Activated naive CD4-positive, alpha-beta T cell treated with anti-CD3 and anti-CD28 coated beads, Interleukin-2, amount 10 ng/mL, durations not matched to agents 7 days and 5 days (primary cell): ENCODE measurements around the gene CR2.
"Not testable (repeated sequence)": the region's sequence is repeated elsewhere in the genome, so short reads cannot be mapped to it uniquely, and the experiment has no call there.

ENCODE experiments used
- CTCF ChIA-PET: fragments of 350-600 bp; sonication (Branson Sonifier 250); formaldehyde crosslinking; loops from one replicate; lab custom pipeline; 2021; ENCODE audit warnings: antibody characterized with exemption; lab: Charles Lee
- DNase-seq: peaks from one replicate; pipeline ENCODE4 v3.0.0-alpha.2; 2020
- H3K27ac Mint-ChIP-seq: one replicate; pipeline ENCODE4 v1.8.0; 2021; ENCODE audit warnings: mild to moderate bottlenecking, moderate library complexity, mixed read lengths
- H3K27me3 Mint-ChIP-seq: one replicate; pipeline ENCODE4 v1.8.0; 2021; ENCODE audit warnings: mild to moderate bottlenecking, mixed read lengths
- H3K36me3 Mint-ChIP-seq: one replicate; pipeline ENCODE4 v1.8.0; 2021; ENCODE audit warnings: mixed read lengths
- H3K4me1 Mint-ChIP-seq: one replicate; pipeline ENCODE4 v1.8.0; 2021; ENCODE audit warnings: mixed read lengths
- H3K4me3 Mint-ChIP-seq: one replicate; pipeline ENCODE4 v1.8.0; 2021; ENCODE audit warnings: mild to moderate bottlenecking, moderate library complexity, mixed read lengths
- H3K9me3 Mint-ChIP-seq: one replicate; pipeline ENCODE4 v1.8.0; 2021; ENCODE audit warnings: mixed read lengths

Gene CR2

DNA sequence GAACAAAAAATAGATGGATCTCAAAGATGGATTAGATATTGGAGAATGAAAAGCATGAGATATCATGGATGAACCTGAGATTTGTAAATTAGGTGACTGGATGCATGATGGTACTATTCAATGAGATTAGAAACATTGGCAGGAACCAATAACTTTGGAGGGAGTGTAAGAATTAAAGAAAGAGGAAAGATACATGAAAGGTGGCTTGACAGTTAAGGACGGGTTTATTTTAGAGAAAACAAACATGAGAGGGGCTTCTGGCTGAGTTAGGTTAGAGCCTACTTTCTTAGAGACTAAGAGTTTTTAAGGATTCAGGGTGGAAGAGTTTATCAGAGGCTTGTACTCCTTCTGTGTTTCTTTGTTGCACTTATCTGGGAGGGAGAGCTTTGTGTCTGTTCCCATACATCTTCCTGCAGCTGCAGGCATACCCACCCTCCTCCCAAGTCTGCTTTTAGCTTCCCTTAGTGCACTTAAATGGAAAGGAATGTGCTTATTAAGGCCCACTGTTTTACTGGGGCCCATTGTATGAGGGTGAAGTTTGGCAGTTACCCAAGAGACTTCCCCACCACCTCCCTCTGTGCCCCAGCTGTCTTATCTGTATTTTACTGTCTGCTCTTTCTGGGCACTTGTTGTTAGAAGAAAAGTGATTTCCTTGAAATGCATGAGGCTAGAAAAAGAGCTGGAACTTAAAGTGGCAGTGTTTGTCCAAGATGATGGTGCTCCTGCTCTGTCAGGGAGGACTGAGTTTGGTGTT, 26.1 kb upstream of the CR2 start:
- peaks cover 16% of the 10 kb centered on the region for H3K27me3 Mint-ChIP-seq
- H3K4me1 Mint-ChIP-seq, result no peaks in the 10 kb centered on the region
- no peaks in the 10 kb centered on the region for H3K36me3 Mint-ChIP-seq
- DNase-seq, result no peak
- CTCF ChIA-PET, result no interaction called here
- H3K9me3 Mint-ChIP-seq, result no peaks in the 10 kb centered on the region
- H3K27ac Mint-ChIP-seq, result no peak overlapping the region
- H3K4me3 Mint-ChIP-seq, result no peak overlapping the region

DNA sequence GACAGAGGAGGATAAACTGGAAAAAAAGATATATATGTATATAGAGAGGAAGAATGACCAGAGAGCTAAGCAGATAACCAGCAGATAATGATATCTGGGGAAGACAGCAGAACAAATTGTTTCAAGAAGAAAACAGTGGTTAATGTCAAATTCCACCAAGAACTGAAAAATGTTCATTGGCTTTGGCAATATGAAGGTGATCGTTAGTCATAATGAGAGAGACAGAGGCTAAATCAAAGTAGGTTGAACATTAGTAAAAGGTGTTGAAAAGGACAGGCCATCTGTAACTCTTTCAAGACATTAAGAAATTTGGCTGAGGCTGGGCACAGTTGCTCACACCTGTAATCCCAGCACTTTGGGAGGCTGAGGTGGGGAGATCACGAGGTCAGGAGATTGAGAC, 25.3 kb upstream of the CR2 start:
- H3K4me3 Mint-ChIP-seq, result no peak overlapping the region
- peaks cover 16% of the 10 kb centered on the region for H3K27me3 Mint-ChIP-seq
- CTCF ChIA-PET, result no interaction called here
- H3K4me1 Mint-ChIP-seq, result no peaks in the 10 kb centered on the region
- no peak overlapping the region for H3K27ac Mint-ChIP-seq
- H3K9me3 Mint-ChIP-seq, result no peaks in the 10 kb centered on the region
- DNase-seq, result no peak
- no peaks in the 10 kb centered on the region for H3K36me3 Mint-ChIP-seq

DNA sequence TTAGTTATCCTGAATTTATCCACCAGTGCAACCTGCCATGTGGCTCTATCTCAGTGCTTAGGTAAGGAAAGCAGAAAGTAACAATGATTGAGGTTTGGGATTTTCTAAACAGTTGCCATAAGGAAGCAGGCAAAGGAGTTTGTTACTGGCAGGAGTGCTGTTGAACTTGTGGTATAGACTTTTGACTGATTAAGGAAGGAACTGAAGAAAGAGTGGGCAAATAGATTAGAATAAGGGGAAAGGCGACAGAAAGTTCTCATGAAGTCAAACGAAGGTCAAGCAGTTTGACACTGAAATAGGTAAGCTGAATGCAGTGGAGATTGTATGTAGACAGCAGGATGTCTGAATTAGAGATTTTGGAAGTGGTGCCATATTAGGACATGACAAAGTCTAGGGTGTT, 24.2 kb upstream of the CR2 start:
- Mint-ChIP-seq H3K9me3 (no peaks in the 10 kb centered on the region), H3K27ac (no peak overlapping the region), H3K4me1 (no peaks in the 10 kb centered on the region), H3K27me3 (peaks cover 16% of the 10 kb centered on the region), H3K4me3 (no peak overlapping the region), H3K36me3 (no peaks in the 10 kb centered on the region)
- CTCF ChIA-PET, result no interaction called here
- DNase-seq, result no peak

GRCh38 chr1:207430602-207431001, 23.5 kb upstream of the CR2 start:
- no peak for DNase-seq
- H3K4me1 Mint-ChIP-seq, result no peaks in the 10 kb centered on the region
- CTCF ChIA-PET, result no interaction called here
- H3K27me3 Mint-ChIP-seq, result peaks cover 16% of the 10 kb centered on the region
- no peaks in the 10 kb centered on the region for H3K36me3 Mint-ChIP-seq
- H3K27ac Mint-ChIP-seq, result no peak overlapping the region
- no peak overlapping the region for H3K4me3 Mint-ChIP-seq
- no peaks in the 10 kb centered on the region for H3K9me3 Mint-ChIP-seq

- CTCF ChIA-PET, result no interaction called here
- no peak for DNase-seq
- Mint-ChIP-seq H3K9me3 (no peaks in the 10 kb centered on the region), H3K27me3 (peaks cover 16% of the 10 kb centered on the region), H3K4me3 (no peak overlapping the region), H3K27ac (no peak overlapping the region), H3K4me1 (no peaks in the 10 kb centered on the region), H3K36me3 (no peaks in the 10 kb centered on the region)
Observed at GRCh38 chr1:207431508-207431907, 22.6 kb upstream of the CR2 start.

DNA sequence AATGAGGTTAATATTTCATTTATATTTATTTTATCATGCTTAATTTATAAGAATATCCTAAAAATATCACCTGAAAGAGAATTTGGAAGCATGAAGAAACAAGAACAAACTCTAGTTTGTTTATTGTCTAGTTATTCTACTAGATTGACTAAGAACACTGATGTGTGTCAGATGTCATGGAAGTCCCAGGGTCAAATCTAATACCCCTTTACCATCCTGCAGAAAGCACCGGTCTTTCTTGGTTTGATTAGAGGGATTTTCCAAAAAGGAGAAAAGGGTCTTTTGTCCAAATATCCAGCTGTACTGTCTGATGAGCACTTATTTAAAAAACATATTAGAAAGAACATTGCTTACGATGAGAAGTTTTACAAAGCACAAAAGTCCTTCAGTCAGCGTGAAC, 20.7 kb upstream of the CR2 start:
- H3K36me3 Mint-ChIP-seq, result no peaks in the 10 kb centered on the region
- CTCF ChIA-PET, result no interaction called here
- H3K4me1 Mint-ChIP-seq, result no peaks in the 10 kb centered on the region
- no peaks in the 10 kb centered on the region for H3K9me3 Mint-ChIP-seq
- DNase-seq, result no peak
- no peak overlapping the region for H3K4me3 Mint-ChIP-seq
- no peak overlapping the region for H3K27ac Mint-ChIP-seq
- H3K27me3 Mint-ChIP-seq, result peaks cover 14% of the 10 kb centered on the region

DNA sequence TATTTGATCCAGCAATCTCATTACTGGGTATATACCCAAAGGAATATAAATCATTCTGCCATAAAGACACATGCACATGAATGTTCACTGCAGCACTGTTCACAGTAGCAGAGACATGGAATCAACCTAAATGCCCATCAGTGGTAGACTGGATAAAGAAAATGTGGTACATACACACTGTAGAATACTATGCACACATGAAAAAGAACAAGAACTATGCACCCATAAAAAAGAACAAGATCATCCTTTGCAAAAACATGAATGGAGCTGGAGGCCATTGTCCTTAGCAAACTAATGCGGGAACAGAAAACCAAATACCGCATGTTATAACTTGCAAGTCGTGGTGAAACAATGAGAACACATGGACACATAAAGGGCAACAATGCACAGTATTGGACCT, 17.4 kb upstream of the CR2 start:
- H3K27ac Mint-ChIP-seq, CTCF ChIA-PET, H3K9me3 Mint-ChIP-seq, DNase-seq, H3K36me3 Mint-ChIP-seq, H3K4me3 Mint-ChIP-seq, H3K27me3 Mint-ChIP-seq, H3K4me1 Mint-ChIP-seq: not testable (repeated sequence)

- no peak for DNase-seq
- H3K4me1 Mint-ChIP-seq, result no peaks in the 10 kb centered on the region
- peaks cover 14% of the 10 kb centered on the region for H3K27me3 Mint-ChIP-seq
- H3K36me3 Mint-ChIP-seq, result no peaks in the 10 kb centered on the region
- H3K4me3 Mint-ChIP-seq, result no peak overlapping the region
- no peak overlapping the region for H3K27ac Mint-ChIP-seq
- H3K9me3 Mint-ChIP-seq, result no peaks in the 10 kb centered on the region
- CTCF ChIA-PET, result no interaction called here
Observed at GRCh38 chr1:207440626-207441025, 13.5 kb upstream of the CR2 start.

GRCh38 chr1:207444514-207445217, 9.5 kb upstream of the CR2 start:
- Mint-ChIP-seq H3K36me3 (no peaks in the 10 kb centered on the region), H3K27ac (no peak overlapping the region), H3K27me3 (peaks cover 20% of the 10 kb centered on the region), H3K9me3 (no peaks in the 10 kb centered on the region), H3K4me1 (no peaks in the 10 kb centered on the region), H3K4me3 (no peak overlapping the region)
- no peak for DNase-seq
- CTCF ChIA-PET, result interaction anchor here (1.2 kb wide), 1 partner anchor 16 kb away, joined by 3 read pairs; no protein-coding TSS in a partner anchor

GRCh38 chr1:207453710-207454045, 450 bp upstream of the CR2 start:
- H3K4me3 Mint-ChIP-seq, result peak overlapping the region; percentile 29

GRCh38 chr1:207455183-207455754, 1.1 kb downstream of the CR2 start:
- Mint-ChIP-seq H3K9me3 (no peaks in the 10 kb centered on the region), H3K4me1 (peaks cover 11% of the 10 kb centered on the region), H3K27ac (no peak overlapping the region), H3K27me3 (peaks cover 20% of the 10 kb centered on the region), H3K4me3 (peak overlapping the region; percentile 36), H3K36me3 (no peaks in the 10 kb centered on the region)
- no peak for DNase-seq
- CTCF ChIA-PET, result interaction anchor here (1.0 kb wide), 1 partner anchor 15 kb away, joined by 3 read pairs; no protein-coding TSS in a partner anchor

More at GRCh38 chr1:207453710-207454045, 450 bp upstream of the CR2 start:
- Mint-ChIP-seq H3K4me1 (peaks cover 11% of the 10 kb centered on the region), H3K9me3 (no peaks in the 10 kb centered on the region), H3K27me3 (peaks cover 33% of the 10 kb centered on the region), H3K27ac (no peak overlapping the region), H3K36me3 (no peaks in the 10 kb centered on the region)
- CTCF ChIA-PET, result no interaction called here
- no peak for DNase-seq

- no peak overlapping the region for H3K4me3 Mint-ChIP-seq
- H3K9me3 Mint-ChIP-seq, result no peaks in the 10 kb centered on the region
- peaks cover 37% of the 10 kb centered on the region for H3K4me1 Mint-ChIP-seq
- CTCF ChIA-PET, result no interaction called here
- DNase-seq, result no peak
- no peaks in the 10 kb centered on the region for H3K27me3 Mint-ChIP-seq
- H3K36me3 Mint-ChIP-seq, result no peaks in the 10 kb centered on the region
- no peak overlapping the region for H3K27ac Mint-ChIP-seq
Observed at GRCh38 chr1:207458414-207458813, 4.3 kb downstream of the CR2 start.

- Mint-ChIP-seq H3K9me3 (no peaks in the 10 kb centered on the region), H3K4me3 (no peak overlapping the region), H3K27ac (no peak overlapping the region), H3K36me3 (no peaks in the 10 kb centered on the region), H3K27me3 (no peaks in the 10 kb centered on the region), H3K4me1 (peaks cover 39% of the 10 kb centered on the region)
- peak; percentile 63 for DNase-seq
- CTCF ChIA-PET, result no interaction called here
Observed at GRCh38 chr1:207459008-207459407, 4.9 kb downstream of the CR2 start.

DNA sequence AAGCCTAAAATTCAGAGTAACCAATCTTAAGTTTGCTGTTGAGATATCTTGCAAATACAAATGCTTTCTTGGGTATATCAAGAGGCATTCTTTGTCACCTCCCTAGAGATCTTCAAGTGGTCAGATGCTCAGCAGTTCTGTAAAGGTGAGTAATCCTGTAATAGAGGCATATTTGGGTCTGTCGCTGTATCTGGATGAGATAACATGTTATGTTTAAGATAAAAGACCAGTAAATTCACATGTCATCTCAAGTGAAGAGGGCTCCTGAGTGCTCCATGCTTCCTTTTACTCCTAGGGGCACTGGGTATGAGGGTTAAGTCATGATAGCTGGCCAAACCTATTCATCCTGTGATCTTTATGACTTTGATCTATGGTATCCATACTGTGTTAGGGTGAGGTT, 7.5 kb downstream of the CR2 start:
- Mint-ChIP-seq H3K27me3 (peaks cover 1% of the 10 kb centered on the region), H3K9me3 (no peaks in the 10 kb centered on the region), H3K4me3 (no peak overlapping the region), H3K27ac (no peak overlapping the region), H3K4me1 (peaks cover 35% of the 10 kb centered on the region), H3K36me3 (no peaks in the 10 kb centered on the region)
- CTCF ChIA-PET, result no interaction called here
- DNase-seq, result no peak

DNA sequence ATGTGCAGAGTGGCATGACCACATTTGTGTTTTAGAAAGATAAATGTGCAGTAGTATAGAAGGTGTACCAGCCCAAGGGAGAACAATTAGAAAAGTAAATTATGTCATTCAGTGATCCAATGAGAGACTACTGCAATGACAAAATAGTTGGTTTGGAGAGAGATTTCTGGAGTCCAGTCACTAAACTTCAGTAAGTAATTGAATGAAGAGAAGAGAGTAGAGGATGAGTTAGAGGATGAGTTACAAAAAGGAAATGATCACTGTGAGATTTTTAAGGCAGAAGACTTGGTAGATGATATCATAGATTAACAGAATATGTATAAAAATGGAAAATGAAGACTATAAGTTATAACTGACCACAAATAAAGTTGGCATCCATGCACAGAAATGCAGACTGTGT, 8.4 kb downstream of the CR2 start:
- no peak overlapping the region for H3K27ac Mint-ChIP-seq
- H3K4me1 Mint-ChIP-seq, result peaks cover 35% of the 10 kb centered on the region
- no peak for DNase-seq
- H3K9me3 Mint-ChIP-seq, result no peaks in the 10 kb centered on the region
- CTCF ChIA-PET, result no interaction called here
- H3K4me3 Mint-ChIP-seq, result no peak overlapping the region
- H3K36me3 Mint-ChIP-seq, result no peaks in the 10 kb centered on the region
- peaks cover 3% of the 10 kb centered on the region for H3K27me3 Mint-ChIP-seq
